ENCODE results near the gene DMD. TPM values are rescaled to one million over a fixed set of nuclear protein-coding genes. Genes with fewer than 3 reads are reported as not detected.

DMD gene
- total and polyA plus RNA-seq, 3 experiments from 2014 or later = 0.03 to 0.48 (median 0.40) TPM

DNA sequence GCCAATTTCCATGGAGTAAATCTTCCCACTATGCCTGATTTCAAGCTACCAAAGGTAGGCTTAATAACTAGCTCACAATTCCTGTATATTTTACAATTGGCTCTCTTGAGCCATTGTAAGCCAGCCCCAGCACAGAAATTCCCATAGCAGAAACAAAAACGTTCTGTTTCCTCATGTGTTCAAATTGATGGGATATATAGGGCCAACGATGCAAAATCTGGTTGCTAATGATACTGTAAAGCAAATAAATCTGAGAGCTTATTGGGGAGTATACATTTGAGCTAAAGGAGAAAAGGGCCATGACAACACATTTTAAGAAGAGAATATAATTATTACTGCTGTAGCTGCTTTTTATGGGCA lies 1872.4 kb downstream of the DMD start:
- H3K36me3 Mint-ChIP-seq = no peaks in the 10 kb centered on the region
- Histone ChIP-seq H3K4me3 (ENCODE audit: low read length) (no peak overlapping the region), H3K27me3 (ENCODE audit: insufficient read depth, low read length, poor library complexity, severe bottlenecking) (no peaks in the 10 kb centered on the region), H3K9me3 (ENCODE audit: low read length) (no peaks in the 10 kb centered on the region), H3K27ac (ENCODE audit: low read depth, low read length) (no peak overlapping the region), H3K4me1 (ENCODE audit: insufficient read depth, low read length) (no peaks in the 10 kb centered on the region), H3K36me3 (ENCODE audit: insufficient read depth, low read length) (no peaks in the 10 kb centered on the region)
- peaks cover 0 to 2% (median 0%) of the 10 kb centered on the region in 5 donors for H3K9me3 Mint-ChIP-seq
- DNase-seq = no peak
- no peaks in the 10 kb centered on the region for H3K4me1 Mint-ChIP-seq
- H3K27me3 Mint-ChIP-seq = peaks cover 0 to 4% of the 10 kb centered on the region in 2 donors
- no peak overlapping the region for H3K27ac Mint-ChIP-seq
- CTCF ChIA-PET = no interaction called here
- POLR2A ChIA-PET = no interaction called here
- H3K4me3 Mint-ChIP-seq = no peak overlapping the region

DNA sequence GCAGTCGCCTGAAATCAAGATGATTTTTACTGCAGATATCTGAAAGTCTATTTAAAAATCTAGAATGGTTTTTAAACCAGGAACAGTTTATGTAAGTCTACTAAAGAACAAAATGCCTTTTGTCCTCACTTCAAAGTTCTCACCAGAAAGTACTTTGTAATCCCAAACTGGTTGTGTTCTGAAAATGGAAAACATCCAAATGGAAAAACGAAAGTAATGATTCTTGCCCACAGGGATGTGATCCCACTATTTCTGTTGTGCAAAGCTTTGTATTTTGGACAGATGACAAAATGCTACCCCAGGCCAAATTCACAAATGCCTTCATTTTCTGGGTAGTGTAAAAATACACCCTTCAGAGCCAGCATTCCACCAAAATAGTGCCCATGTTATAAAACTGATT lies 1874.0 kb downstream of the DMD start:
- POLR2A ChIA-PET = no interaction called here
- Histone ChIP-seq H3K27ac (ENCODE audit: low read depth, low read length) (no peak overlapping the region), H3K27me3 (ENCODE audit: insufficient read depth, low read length, poor library complexity, severe bottlenecking) (no peaks in the 10 kb centered on the region), H3K4me3 (ENCODE audit: low read length) (no peak overlapping the region), H3K9me3 (ENCODE audit: low read length) (no peaks in the 10 kb centered on the region), H3K4me1 (ENCODE audit: insufficient read depth, low read length) (no peaks in the 10 kb centered on the region), H3K36me3 (ENCODE audit: insufficient read depth, low read length) (no peaks in the 10 kb centered on the region)
- Mint-ChIP-seq H3K4me3 (no peak overlapping the region), H3K4me1 (no peaks in the 10 kb centered on the region), H3K9me3 (peaks cover 0 to 3% (median 2%) of the 10 kb centered on the region in 5 donors), H3K36me3 (no peaks in the 10 kb centered on the region), H3K27me3 (peaks cover 0 to 4% of the 10 kb centered on the region in 2 donors), H3K27ac (no peak overlapping the region)
- DNase-seq = no peak
- CTCF ChIA-PET = no interaction called here

DNA sequence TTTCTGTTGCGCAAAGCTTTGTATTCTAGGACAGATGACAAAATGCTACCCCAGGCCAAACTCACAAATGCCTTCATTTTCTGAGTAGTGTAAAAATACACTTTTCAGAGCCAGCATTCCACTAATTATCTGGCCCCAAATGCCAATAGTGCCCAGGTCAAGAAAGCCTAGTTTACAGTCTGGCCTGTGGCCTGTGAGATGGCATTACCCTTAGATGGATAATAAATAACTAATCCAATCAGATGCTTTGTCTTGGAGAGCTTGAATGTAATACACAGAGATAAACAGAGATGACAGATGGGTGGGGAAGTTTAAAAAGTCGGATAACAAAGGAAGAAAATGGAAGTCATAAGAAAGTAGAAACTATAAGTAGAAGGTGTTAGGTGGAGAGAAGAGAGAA lies 1874.9 kb downstream of the DMD start:
- Mint-ChIP-seq H3K9me3 (peaks cover 0 to 6% (median 2%) of the 10 kb centered on the region in 5 donors), H3K27ac (no peak overlapping the region), H3K4me3 (no peak overlapping the region), H3K27me3 (peaks cover 0 to 4% of the 10 kb centered on the region in 2 donors), H3K36me3 (no peaks in the 10 kb centered on the region), H3K4me1 (no peaks in the 10 kb centered on the region)
- no peaks in the 10 kb centered on the region for H3K9me3 ChIP-seq (ENCODE audit: low read length)
- ChIA-PET POLR2A (no interaction called here), CTCF (no interaction called here)
- H3K27me3 ChIP-seq (ENCODE audit: insufficient read depth, low read length, poor library complexity, severe bottlenecking) = no peaks in the 10 kb centered on the region
- no peak overlapping the region for H3K4me3 ChIP-seq (ENCODE audit: low read length)
- DNase-seq = no peak
- no peaks in the 10 kb centered on the region for H3K4me1 ChIP-seq (ENCODE audit: insufficient read depth, low read length)
- H3K27ac ChIP-seq (ENCODE audit: low read depth, low read length) = no peak overlapping the region
- H3K36me3 ChIP-seq (ENCODE audit: insufficient read depth, low read length) = no peaks in the 10 kb centered on the region

DNA sequence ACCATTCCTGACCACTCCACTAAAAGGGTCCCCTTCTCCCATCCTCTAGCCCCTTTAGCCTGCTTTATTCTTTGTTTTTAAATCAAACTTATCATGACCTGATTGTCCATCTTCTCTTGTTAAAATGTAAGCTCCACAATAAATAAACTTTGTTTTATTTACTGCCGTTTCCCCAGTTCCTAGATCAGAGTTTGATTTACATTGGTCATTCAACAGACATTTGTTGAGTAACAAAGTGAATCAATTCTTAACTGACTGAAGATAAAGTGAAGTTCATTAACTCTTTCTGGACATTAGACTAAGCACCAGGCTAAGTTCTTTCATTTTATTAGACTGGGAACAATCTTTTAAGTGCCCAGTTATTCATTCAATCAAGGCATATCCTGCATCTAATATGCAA lies 1876.4 kb downstream of the DMD start:
- H3K4me3 Mint-ChIP-seq = no peak overlapping the region
- peaks cover 0 to 6% (median 2%) of the 10 kb centered on the region in 5 donors for H3K9me3 Mint-ChIP-seq
- CTCF ChIA-PET = no interaction called here
- peaks cover 0 to 4% of the 10 kb centered on the region in 2 donors for H3K27me3 Mint-ChIP-seq
- no peak overlapping the region for H3K4me3 ChIP-seq (ENCODE audit: low read length)
- no peak overlapping the region for H3K27ac ChIP-seq (ENCODE audit: low read depth, low read length)
- H3K36me3 ChIP-seq (ENCODE audit: insufficient read depth, low read length) = no peaks in the 10 kb centered on the region
- POLR2A ChIA-PET = no interaction called here
- DNase-seq = no peak
- no peak overlapping the region for H3K27ac Mint-ChIP-seq
- no peaks in the 10 kb centered on the region for H3K9me3 ChIP-seq (ENCODE audit: low read length)
- no peaks in the 10 kb centered on the region for H3K4me1 ChIP-seq (ENCODE audit: insufficient read depth, low read length)
- no peaks in the 10 kb centered on the region for H3K36me3 Mint-ChIP-seq
- no peaks in the 10 kb centered on the region for H3K4me1 Mint-ChIP-seq
- no peaks in the 10 kb centered on the region for H3K27me3 ChIP-seq (ENCODE audit: insufficient read depth, low read length, poor library complexity, severe bottlenecking)

DNA sequence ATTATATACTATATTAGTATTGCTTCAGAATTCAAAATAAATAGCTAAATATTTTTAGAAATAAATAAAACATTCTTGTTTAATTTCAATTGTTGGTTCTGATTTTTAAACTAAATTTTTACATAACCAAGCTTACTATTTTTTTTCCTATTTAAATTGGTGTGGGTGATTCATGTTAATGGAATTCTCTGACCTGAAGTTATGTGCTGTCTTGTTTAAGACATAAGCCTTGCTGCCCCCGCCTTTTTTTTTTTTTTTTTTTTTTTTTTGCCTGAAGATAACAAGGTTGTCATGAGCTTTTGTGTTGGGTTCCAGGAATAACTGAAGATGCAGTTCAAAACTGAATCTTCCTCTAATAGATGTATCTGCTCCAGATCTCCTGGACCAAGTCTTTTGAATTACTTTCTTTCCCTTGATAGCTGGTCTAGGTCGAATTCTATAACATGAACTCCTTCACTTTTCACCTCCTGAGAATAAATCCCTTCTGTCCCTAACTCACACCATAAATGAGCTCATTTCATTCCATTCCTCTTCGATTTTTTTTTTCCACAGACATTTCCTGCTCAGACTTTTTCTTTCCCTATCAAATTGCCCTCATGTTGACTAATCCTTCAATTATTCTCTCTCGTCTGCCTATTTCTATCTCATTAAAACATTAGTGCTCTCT lies 1878.1 kb downstream of the DMD start:
- Histone ChIP-seq H3K9me3 (ENCODE audit: low read length) (no peaks in the 10 kb centered on the region), H3K4me3 (ENCODE audit: low read length) (no peak overlapping the region), H3K27me3 (ENCODE audit: insufficient read depth, low read length, poor library complexity, severe bottlenecking) (no peaks in the 10 kb centered on the region), H3K36me3 (ENCODE audit: insufficient read depth, low read length) (no peaks in the 10 kb centered on the region), H3K4me1 (ENCODE audit: insufficient read depth, low read length) (no peaks in the 10 kb centered on the region), H3K27ac (ENCODE audit: low read depth, low read length) (no peak overlapping the region)
- ChIA-PET CTCF (no interaction called here), POLR2A (no interaction called here)
- no peak for DNase-seq
- Mint-ChIP-seq H3K4me3 (no peak overlapping the region), H3K9me3 (peaks cover 0 to 6% (median 2%) of the 10 kb centered on the region in 5 donors), H3K4me1 (no peaks in the 10 kb centered on the region), H3K36me3 (no peaks in the 10 kb centered on the region), H3K27ac (no peak overlapping the region), H3K27me3 (peaks cover 0 to 7% of the 10 kb centered on the region in 2 donors)

DNA sequence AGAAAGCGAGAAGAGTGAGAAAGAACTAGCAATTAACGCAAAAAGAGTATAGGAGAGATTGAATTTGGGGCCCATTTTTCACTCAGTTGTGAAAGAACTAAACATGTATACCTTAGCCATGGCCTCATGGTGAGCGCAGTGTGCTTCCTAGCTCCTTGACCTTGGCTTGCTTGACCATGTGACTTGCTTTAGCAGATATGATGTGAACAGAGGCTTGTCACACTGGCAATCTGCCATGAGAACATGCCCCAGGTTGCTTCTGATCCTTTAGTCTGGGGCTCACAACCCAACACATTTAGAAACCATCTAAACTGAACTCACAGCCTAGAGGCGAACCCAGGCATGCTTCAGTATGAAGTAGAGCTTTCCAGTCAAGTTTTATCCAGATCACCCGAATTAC lies 1879.4 kb downstream of the DMD start:
- CTCF ChIA-PET = no interaction called here

DNA sequence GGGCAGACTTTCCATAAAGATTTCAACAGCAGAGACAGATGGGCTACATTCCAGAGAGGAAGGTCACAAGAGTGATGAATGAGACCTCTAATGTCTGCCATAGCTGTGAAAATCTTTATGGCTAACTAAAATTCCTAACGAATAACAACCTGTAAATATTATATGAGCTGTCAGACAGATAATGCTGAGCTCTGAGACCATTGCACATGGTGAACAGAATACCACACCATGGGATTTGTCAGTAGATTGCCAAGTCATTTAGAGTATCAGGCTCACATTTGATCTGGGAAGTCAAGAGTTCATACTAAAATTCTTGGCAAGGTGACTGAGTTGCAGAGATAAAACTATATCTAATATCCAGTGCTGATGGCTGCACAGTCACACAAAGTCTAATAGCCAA lies 1880.3 kb downstream of the DMD start:
- H3K27me3 ChIP-seq (ENCODE audit: insufficient read depth, low read length, poor library complexity, severe bottlenecking) = no peaks in the 10 kb centered on the region
- CTCF ChIA-PET = no interaction called here
- H3K27ac Mint-ChIP-seq = no peak overlapping the region
- no peaks in the 10 kb centered on the region for H3K36me3 Mint-ChIP-seq
- H3K4me3 ChIP-seq (ENCODE audit: low read length) = no peak overlapping the region
- H3K36me3 ChIP-seq (ENCODE audit: insufficient read depth, low read length) = no peaks in the 10 kb centered on the region
- no peak for DNase-seq
- H3K4me1 Mint-ChIP-seq = no peaks in the 10 kb centered on the region
- H3K4me1 ChIP-seq (ENCODE audit: insufficient read depth, low read length) = no peaks in the 10 kb centered on the region
- peaks cover 0 to 7% of the 10 kb centered on the region in 2 donors for H3K27me3 Mint-ChIP-seq
- no peaks in the 10 kb centered on the region for H3K9me3 ChIP-seq (ENCODE audit: low read length)
- peaks cover 0 to 4% (median 0%) of the 10 kb centered on the region in 5 donors for H3K9me3 Mint-ChIP-seq
- H3K4me3 Mint-ChIP-seq = no peak overlapping the region
- no peak overlapping the region for H3K27ac ChIP-seq (ENCODE audit: low read depth, low read length)
- POLR2A ChIA-PET = no interaction called here

More for the DNA sequence above, 1879.4 kb downstream of the DMD start:
- POLR2A ChIA-PET = no interaction called here
- Mint-ChIP-seq H3K4me1 (no peaks in the 10 kb centered on the region), H3K36me3 (no peaks in the 10 kb centered on the region), H3K4me3 (no peak overlapping the region), H3K27ac (no peak overlapping the region), H3K27me3 (peaks cover 0 to 7% of the 10 kb centered on the region in 2 donors), H3K9me3 (peaks cover 0 to 6% (median 2%) of the 10 kb centered on the region in 5 donors)
- Histone ChIP-seq H3K4me3 (ENCODE audit: low read length) (no peak overlapping the region), H3K4me1 (ENCODE audit: insufficient read depth, low read length) (no peaks in the 10 kb centered on the region), H3K27me3 (ENCODE audit: insufficient read depth, low read length, poor library complexity, severe bottlenecking) (no peaks in the 10 kb centered on the region), H3K36me3 (ENCODE audit: insufficient read depth, low read length) (no peaks in the 10 kb centered on the region), H3K9me3 (ENCODE audit: low read length) (no peaks in the 10 kb centered on the region), H3K27ac (ENCODE audit: low read depth, low read length) (no peak overlapping the region)
- no peak for DNase-seq

DNA sequence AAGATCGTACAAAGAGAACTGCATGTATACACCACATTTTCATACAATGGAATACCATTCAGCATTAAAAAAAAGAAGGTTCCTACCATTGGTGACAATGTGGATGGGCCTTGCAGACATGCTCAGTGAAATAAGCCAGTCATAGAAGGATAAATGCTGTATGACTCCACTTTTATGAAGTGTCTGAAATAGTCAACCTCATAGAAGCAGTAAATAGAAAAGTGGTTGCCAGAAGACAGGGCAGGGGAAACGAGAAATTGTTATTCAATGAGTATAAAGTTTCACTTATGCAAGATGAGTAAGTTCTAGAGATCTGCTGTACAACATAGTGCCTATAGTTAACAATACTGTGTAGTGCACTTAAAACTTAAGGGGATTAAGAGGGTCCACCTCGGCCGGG lies 1882.1 kb downstream of the DMD start:
- peaks cover 0 to 3% of the 10 kb centered on the region in 2 donors for H3K27me3 Mint-ChIP-seq
- H3K27ac Mint-ChIP-seq = no peak overlapping the region
- Histone ChIP-seq H3K36me3 (ENCODE audit: insufficient read depth, low read length) (no peaks in the 10 kb centered on the region), H3K27me3 (ENCODE audit: insufficient read depth, low read length, poor library complexity, severe bottlenecking) (no peaks in the 10 kb centered on the region), H3K9me3 (ENCODE audit: low read length) (no peaks in the 10 kb centered on the region), H3K4me1 (ENCODE audit: insufficient read depth, low read length) (no peaks in the 10 kb centered on the region), H3K4me3 (ENCODE audit: low read length) (no peak overlapping the region), H3K27ac (ENCODE audit: low read depth, low read length) (no peak overlapping the region)
- ChIA-PET POLR2A (no interaction called here), CTCF (no interaction called here)
- no peak overlapping the region for H3K4me3 Mint-ChIP-seq
- H3K9me3 Mint-ChIP-seq = peaks cover 0 to 4% (median 0%) of the 10 kb centered on the region in 5 donors
- no peak for DNase-seq
- H3K4me1 Mint-ChIP-seq = no peaks in the 10 kb centered on the region
- no peaks in the 10 kb centered on the region for H3K36me3 Mint-ChIP-seq

DNA sequence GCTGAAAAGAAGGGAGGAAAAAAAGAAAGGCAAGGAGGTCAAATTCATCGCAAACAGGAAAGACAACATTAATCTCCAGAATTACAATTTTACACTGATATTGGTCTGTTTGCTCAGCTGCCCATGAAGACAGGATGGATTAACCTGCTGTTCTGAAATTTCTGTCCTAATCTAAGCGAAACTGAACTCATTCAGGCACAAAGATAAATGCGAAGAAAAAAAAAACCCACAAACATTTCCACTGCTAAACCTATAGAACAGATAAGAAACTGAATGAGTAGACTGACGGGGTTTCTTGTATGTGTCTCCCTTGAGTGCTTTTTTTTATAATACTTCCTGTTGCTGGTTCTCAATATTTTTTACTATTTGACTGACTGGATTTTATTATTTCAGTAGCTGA lies 1887.7 kb downstream of the DMD start:
- Histone ChIP-seq H3K9me3 (ENCODE audit: low read length) (no peaks in the 10 kb centered on the region), H3K27ac (ENCODE audit: low read depth, low read length) (no peak overlapping the region), H3K27me3 (ENCODE audit: insufficient read depth, low read length, poor library complexity, severe bottlenecking) (no peaks in the 10 kb centered on the region), H3K4me3 (ENCODE audit: low read length) (no peak overlapping the region), H3K4me1 (ENCODE audit: insufficient read depth, low read length) (no peaks in the 10 kb centered on the region), H3K36me3 (ENCODE audit: insufficient read depth, low read length) (no peaks in the 10 kb centered on the region)
- CTCF ChIA-PET = no interaction called here
- Mint-ChIP-seq H3K27ac (no peak overlapping the region), H3K9me3 (no peaks in the 10 kb centered on the region), H3K27me3 (no peaks in the 10 kb centered on the region), H3K4me3 (peak overlapping the region in 1 of 7 donors; percentile 29), H3K36me3 (no peaks in the 10 kb centered on the region), H3K4me1 (no peaks in the 10 kb centered on the region)
- DNase-seq = no peak
- POLR2A ChIA-PET = no interaction called here

Data from CD8-positive, alpha-beta memory T cell (primary cell).